HFFc6 (cell line): ENCODE measurements around the gene TP73. TPM values are rescaled to one million over a fixed set of nuclear protein-coding genes. Genes with fewer than 3 reads are reported as not detected.
A peak's percentile ranks its signal among the peaks of the same experiment; 100 is the strongest.
"Not testable (repeated sequence)": the region's sequence is repeated elsewhere in the genome, so short reads cannot be mapped to it uniquely, and the experiment has no call there.

Experiments used
- DNase-seq: peaks from one replicate; pipeline ENCODE4 v3.0.0-alpha.2; 2018
- H3K27ac Mint-ChIP-seq: 2 replicates; pipeline ENCODE4 v1.8.0; 2020; ENCODE audit warnings: mild to moderate bottlenecking, mixed read lengths
- H3K27me3 Mint-ChIP-seq: 2 replicates; pipeline ENCODE4 v1.8.0; 2021; ENCODE audit warnings: mild to moderate bottlenecking, moderate library complexity, mixed read lengths; ENCODE audit not compliant: insufficient read depth
- H3K36me3 Mint-ChIP-seq: 2 replicates; pipeline ENCODE4 v1.8.0; 2021; ENCODE audit warnings: low read depth, mixed read lengths
- H3K4me1 Mint-ChIP-seq: 2 replicates; pipeline ENCODE4 v1.8.0; 2020; ENCODE audit warnings: low read depth, mixed read lengths
- H3K4me3 Mint-ChIP-seq: 2 replicates; pipeline ENCODE4 v1.8.0; 2020; ENCODE audit warnings: mild to moderate bottlenecking, moderate library complexity, mixed read lengths
- H3K9me3 Mint-ChIP-seq: 2 replicates; pipeline ENCODE4 v1.8.0; 2020; ENCODE audit warnings: mild to moderate bottlenecking, mixed read lengths
- total RNA-seq, 6 experiments: library from RNA; stranded (reverse); fragmentation: NEBNext Ultra II Directional; extraction: Animal tissue kit (Norgen Biotek cat#: 25700); gene quantifications; 2 replicates in 1 of 6; 3 replicates in 5 of 6; pipeline ENCODE4 v1.2.3, GENCODE V29; 2021
- TF ChIP-seq, protein P1 (sequence below): fragments of 200-600 bp; sonication (generic); IDR thresholded peaks from 2 replicates; pipeline ENCODE4 v1.5.0; 2021; ENCODE audit warnings: antibody characterized with exemption, mild to moderate bottlenecking

The TP73 gene
- total RNA-seq, 6 experiments from 2014 or later = not detected

DNA sequence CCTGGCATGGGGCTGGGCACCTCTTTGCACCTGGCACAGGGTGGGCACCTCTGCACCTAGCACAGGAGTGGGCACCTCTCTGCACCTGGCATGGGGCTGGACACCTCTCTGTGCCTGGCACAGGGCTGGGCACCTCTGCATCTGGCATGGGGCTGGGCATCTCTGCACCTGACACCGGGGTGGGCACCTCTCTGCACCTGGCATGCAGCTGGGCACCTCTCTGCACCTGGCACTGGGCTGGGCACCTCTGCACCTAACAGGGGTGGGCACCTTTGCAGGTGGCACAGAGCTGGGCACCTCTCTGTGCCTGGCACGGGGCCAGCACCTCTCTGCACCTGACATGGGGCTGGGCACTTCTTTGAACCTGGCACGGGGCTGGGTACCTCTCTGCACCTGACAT lies 70.5 kb downstream of the TP73 start:
- no peak overlapping the region for H3K4me3 Mint-ChIP-seq
- no peaks in the 10 kb centered on the region for H3K9me3 Mint-ChIP-seq
- TF ChIP-seq, protein P1, sequence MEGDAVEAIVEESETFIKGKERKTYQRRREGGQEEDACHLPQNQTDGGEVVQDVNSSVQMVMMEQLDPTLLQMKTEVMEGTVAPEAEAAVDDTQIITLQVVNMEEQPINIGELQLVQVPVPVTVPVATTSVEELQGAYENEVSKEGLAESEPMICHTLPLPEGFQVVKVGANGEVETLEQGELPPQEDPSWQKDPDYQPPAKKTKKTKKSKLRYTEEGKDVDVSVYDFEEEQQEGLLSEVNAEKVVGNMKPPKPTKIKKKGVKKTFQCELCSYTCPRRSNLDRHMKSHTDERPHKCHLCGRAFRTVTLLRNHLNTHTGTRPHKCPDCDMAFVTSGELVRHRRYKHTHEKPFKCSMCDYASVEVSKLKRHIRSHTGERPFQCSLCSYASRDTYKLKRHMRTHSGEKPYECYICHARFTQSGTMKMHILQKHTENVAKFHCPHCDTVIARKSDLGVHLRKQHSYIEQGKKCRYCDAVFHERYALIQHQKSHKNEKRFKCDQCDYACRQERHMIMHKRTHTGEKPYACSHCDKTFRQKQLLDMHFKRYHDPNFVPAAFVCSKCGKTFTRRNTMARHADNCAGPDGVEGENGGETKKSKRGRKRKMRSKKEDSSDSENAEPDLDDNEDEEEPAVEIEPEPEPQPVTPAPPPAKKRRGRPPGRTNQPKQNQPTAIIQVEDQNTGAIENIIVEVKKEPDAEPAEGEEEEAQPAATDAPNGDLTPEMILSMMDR = no peak
- no peaks in the 10 kb centered on the region for H3K36me3 Mint-ChIP-seq
- H3K27me3 Mint-ChIP-seq = peaks cover 12% of the 10 kb centered on the region
- no peak for DNase-seq
- H3K4me1 Mint-ChIP-seq = no peaks in the 10 kb centered on the region
- H3K27ac Mint-ChIP-seq = no peak overlapping the region

DNA sequence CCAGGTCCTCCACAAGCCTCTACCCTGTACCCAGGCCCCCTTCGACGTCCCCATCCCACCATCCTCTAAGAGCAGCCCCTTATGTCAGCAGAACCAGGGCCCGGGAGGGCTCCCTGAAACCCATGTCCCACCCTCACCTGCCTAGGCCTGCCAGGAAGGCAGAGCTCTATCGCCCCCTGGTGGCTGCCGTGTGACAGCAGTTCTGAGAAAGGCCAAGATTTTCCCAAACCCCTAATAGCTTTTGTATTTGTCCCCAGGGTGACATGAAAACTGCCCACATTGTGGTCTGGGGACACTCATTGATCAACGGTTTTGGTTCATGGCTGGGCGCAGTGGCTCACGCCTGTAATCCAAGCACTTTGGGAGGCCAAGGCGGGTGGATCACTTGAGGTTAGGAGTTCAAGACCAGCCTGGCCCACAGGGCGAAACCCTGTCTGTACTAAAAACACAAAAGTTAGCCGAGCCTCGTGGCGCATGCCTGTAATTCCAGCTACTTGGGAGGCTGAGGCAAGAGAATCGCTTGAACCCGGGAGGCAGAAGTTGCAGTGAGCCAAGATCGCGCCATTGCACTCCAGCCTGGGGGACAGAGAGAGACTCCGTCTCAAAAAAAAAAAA lies 72.2 kb downstream of the TP73 start:
- TF ChIP-seq, protein P1 = peak; percentile 98
- H3K27me3 Mint-ChIP-seq, H3K9me3 Mint-ChIP-seq, H3K4me1 Mint-ChIP-seq, H3K36me3 Mint-ChIP-seq, H3K4me3 Mint-ChIP-seq, H3K27ac Mint-ChIP-seq: not testable (repeated sequence)
- peak; percentile 23 for DNase-seq

DNA sequence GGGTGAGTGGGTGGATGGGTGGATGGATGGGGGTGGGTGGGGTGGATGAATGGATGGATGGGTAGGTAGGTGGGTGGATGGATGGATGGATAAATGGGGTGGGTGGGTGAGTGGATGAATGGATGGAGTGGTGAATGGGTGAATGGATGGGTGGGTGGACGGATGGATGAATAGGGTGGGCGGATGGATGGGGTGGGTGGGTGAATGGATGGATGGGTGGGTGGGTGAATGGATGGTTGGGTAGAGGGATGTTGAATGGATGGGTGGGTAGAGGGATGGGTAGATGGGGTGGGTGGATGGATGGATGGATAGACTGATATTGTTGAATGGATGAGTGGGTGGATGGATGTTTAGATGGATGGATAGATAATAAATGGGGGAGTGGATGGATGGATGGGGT lies 73.0 kb downstream of the TP73 start:
- Mint-ChIP-seq H3K27me3 (peaks cover 9% of the 10 kb centered on the region), H3K4me3 (no peak overlapping the region), H3K4me1 (no peaks in the 10 kb centered on the region), H3K9me3 (no peaks in the 10 kb centered on the region), H3K36me3 (no peaks in the 10 kb centered on the region), H3K27ac (no peak overlapping the region)
- TF ChIP-seq, protein P1 = no peak
- no peak for DNase-seq

GRCh38 chr1:3727042-3727824 lies 74.9 kb downstream of the TP73 start:
- no peak for DNase-seq
- H3K27me3 Mint-ChIP-seq = peaks cover 17% of the 10 kb centered on the region
- H3K9me3 Mint-ChIP-seq = no peaks in the 10 kb centered on the region
- no peak overlapping the region for H3K4me3 Mint-ChIP-seq
- no peaks in the 10 kb centered on the region for H3K4me1 Mint-ChIP-seq
- TF ChIP-seq, protein P1 = peak; percentile 55; the same call in 1 of the 2 replicates
- no peaks in the 10 kb centered on the region for H3K36me3 Mint-ChIP-seq
- H3K27ac Mint-ChIP-seq = no peak overlapping the region

DNA sequence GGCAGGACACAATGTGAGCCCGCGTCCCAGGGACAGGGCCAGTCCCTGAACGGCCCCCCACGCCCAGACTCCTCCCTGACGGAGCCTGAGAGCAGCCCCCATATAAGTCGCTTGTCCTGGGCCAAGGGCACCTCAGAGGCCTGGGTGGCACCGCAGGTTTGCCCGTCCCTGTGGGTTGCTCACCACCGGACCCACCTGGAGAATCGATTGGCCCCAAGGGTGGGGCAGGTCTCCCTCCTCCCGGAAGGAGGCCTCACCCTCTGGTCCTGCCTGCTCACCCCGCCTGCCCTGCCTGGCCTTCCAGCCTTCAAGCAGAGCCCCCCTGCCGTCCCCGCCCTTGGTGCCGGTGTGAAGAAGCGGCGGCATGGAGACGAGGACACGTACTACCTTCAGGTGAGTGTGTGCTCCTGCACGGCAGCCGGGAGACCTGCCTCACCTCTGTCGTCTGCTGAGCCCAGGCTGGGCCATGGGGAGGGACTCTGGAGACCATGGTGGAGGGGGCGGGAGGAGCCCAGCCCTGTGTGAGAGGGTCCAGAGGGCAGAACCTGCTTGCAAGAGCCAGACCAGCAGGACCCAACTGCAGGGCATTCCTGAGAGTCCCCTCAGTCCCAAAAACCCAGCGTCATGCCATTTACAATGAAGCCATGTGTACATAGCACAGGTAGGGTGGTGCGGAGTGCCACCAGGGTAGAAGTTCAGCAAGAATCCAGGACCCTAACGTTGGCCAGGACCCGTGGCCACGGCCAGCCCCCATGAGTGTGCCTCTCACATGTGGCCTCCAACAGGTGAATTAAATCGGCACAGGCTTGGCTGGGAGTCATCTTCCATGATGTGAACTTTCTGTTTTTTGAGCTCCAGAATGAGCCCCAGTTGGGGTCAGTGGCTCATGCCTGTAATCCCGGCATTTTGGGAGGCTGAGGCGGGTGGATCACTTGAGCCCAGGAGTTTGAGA lies 75.8 kb downstream of the TP73 start:
- H3K36me3 Mint-ChIP-seq = no peaks in the 10 kb centered on the region

More for the DNA sequence above, 75.8 kb downstream of the TP73 start:
- H3K4me3 Mint-ChIP-seq = no peak overlapping the region
- no peak overlapping the region for H3K27ac Mint-ChIP-seq
- DNase-seq = no peak
- H3K9me3 Mint-ChIP-seq = no peaks in the 10 kb centered on the region
- TF ChIP-seq, protein P1 = no peak
- H3K27me3 Mint-ChIP-seq = peaks cover 18% of the 10 kb centered on the region
- no peaks in the 10 kb centered on the region for H3K4me1 Mint-ChIP-seq
